HG02588 (cell line): Measurements from ENCODE around the gene KDM5C.

Experiments
- ATAC-seq: cut with Tn5 transposase; IDR thresholded peaks from one replicate; pipeline ENCODE4 v1.9.1; 2021; ENCODE audit warnings: mild to moderate bottlenecking, moderate library complexity; ENCODE audit not compliant: unreplicated experiment

The KDM5C gene

DNA sequence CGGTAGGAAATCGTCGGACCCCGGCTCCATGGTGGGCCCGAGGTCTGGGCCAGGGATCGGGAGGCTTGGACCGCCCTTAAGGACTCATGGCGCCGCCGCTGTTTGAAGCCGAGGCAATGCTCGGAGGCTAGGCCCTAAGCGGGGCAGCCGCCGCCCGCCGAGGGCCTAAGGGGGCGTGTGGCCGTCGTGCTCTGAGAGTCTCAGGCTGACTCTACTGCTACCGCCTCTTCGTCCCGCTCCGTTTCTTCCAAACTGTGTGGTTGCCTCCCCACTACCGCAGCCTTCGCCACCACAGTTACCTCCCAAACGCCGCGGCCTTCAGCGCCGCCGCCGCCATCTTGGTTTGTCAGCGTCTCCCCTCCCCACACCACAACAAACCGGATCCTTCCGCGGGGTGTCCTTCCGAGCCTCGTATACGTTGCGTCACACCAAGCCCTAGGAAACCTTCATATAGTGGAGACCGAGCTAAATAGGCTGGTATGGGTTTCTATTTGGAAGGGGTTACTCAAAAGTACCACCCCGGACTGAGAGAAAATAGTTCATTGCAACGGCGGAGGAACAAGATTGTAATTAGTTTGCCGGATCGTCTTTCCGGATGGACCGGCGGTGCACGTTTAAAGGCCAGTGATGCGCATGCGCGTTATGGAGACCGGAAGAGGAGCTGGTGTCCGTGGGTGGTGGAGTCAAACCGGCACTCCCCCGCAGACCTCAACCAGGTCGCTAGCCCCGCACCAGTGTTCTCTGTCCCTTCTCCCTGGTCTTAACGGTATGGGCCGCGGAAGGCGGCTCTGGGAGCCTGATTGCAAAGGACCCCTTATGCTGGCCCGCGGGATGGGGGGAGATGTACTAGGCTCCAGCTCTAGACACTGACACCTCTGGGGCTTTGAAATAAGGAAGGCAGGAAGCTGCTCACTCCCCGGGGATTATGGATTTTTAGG is at the start of gene KDM5C:
KDM5C (minus strand) TSS at position 348 of the 938 bp plus-strand sequence; CDS start at position 30, 318 bp downstream.
- ATAC-seq: peak; percentile 76

DNA sequence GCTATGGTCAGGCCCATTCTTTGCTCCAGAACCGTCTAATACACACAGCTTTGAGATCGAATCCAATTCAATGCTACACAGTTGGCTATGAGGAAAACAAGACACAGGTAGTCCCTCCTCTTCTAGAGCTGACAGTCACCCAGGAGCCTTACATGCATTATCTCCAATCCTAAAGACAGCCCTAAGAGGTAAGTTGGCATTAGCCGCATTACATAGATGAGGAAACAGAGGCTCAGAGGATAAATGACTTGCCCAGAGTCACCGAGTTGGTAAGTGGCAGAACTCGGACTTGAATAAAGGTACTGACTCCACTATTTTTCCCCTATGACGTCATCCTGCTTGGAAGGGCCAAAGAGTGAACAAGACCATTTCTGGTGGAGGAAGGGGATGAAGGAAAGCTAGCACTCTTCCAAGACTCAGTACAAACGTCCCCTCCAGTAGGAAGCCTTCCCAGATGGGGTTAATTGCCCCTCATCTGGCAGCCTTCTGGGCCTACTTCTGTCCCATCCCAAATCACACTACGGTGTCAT is 47.9 kb upstream of the KDM5C start:
- ATAC-seq: no peak

GRCh38 chrX:53269536-53270107 is 44.6 kb upstream of the KDM5C start:
- no peak for ATAC-seq

DNA sequence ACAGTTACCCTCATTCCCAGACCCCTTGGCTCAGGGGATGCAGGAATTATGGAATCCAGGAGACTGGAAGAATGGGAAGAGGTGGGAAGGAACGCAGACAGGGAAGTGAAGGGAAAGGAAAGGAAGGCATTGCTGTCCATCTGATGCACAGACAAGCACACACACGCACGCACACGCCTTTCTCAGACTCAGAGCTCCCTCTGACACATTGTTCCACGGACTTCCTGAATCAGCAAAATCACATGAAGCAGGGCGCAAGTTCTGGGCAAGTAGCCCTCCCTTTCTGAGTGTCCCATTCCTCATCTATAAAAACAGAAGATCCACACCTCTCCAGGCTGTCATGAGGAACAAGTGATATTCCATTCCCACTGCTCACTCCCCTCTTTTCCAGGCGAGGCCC is 43.2 kb upstream of the KDM5C start:
- ATAC-seq: no peak

DNA sequence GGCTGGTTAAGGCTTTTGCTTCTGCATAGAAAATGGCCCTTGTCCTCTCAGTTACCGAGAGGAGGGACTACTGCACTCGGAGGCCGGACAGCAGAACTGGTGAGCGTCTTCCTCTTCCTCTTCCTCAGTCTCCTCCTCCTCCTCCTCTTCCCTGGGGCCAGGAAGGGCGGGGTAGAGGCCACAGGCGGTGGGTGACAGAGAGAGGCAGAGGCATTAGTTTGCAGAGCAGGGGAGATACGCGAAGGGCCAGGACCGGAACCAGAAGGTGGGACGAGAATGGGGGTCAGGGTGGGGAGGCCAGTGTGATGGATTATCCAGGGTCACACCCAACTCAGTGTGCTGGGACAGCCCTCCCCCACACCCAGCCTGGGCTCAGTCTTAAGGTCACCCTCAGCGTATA is 41.9 kb upstream of the KDM5C start:
- no peak for ATAC-seq

DNA sequence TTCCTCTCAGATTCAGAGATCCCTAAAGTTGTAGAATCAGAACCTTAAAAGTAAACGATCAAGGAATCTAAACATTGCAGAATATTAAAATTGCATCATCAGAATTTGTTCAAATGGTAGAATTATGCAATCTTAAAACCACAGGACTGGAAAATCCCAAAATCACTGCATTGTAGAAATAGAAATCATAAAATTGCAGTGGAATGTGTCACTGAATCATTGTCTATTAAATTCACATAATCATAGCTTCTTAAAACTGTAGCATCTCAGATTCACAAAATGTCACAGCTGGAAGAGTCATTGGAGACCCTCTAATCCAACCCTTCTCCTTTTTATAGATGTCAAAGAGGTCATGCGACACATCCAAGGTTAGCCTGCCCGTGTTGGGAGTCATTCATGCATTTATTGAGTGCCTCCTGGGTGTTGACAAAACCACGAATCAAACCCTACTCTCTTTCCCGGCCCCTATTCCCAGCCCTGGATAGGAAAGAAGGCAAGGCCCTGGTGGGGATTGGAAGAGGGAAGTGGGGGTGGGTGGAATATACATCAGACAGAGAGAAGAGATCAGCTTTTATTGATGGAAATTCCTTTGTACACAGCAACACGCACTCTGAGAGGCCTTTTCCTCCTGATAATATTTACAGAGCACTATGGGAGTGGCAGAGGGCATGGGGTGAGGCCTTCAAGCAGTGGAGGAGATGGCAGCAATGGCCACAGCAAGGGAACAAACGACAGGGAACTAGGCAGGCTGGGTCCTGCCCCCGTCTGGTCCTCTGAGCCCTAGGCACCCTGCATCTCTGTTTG is 41.0 kb upstream of the KDM5C start:
- no peak for ATAC-seq

DNA sequence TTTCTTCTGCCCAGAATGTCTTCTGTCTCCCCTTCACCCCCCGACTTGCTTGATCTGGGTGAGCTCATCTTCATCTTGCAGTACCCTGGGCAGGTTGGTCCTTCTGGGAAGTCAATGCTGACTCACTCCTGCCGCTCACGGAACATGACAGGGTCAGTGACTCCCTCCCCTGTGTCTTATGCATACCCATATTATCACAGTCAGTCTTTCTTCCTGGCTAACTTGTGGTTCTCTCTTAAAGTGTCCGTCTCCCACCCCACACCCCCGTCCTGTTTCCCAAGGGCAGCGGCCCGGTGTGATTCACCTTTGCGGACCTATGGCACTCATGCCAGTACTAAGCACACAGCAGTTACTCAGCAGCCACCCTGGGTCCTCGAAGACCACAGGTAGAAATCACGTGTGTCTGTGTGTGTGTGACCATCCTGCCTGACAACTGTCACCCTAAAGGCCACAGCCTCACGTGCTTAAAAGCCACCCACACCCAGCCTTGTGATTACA is 38.6 kb upstream of the KDM5C start:
- no peak for ATAC-seq

DNA sequence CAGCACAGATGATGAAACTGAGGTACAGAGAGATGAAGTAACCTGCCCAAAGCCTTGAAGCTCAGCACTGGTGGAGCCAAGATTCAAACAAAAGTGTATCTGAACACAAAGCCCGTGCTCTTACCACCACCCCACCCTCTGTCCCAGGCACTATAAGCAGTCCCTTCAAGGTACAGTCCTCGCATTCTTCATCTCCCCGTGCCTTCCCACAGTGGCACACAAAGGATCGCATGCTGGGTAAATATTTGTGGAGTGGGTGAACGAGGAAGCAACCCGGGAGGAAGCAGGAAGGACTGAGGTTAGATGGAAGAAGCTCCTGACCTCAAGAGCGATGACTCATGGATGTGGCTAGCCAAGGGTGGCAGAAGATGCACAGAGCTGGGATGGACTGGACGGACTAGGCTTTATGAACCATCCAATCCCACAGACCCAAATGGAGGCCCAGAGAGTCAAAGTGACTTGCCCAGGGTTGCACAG is 37.9 kb upstream of the KDM5C start:
- no peak for ATAC-seq

- no peak for ATAC-seq
These were observed 37.3 kb upstream of the KDM5C start for GRCh38 chrX:53262189-53262917.

GRCh38 chrX:53261355-53261972 is 36.5 kb upstream of the KDM5C start:
- ATAC-seq: no peak

DNA sequence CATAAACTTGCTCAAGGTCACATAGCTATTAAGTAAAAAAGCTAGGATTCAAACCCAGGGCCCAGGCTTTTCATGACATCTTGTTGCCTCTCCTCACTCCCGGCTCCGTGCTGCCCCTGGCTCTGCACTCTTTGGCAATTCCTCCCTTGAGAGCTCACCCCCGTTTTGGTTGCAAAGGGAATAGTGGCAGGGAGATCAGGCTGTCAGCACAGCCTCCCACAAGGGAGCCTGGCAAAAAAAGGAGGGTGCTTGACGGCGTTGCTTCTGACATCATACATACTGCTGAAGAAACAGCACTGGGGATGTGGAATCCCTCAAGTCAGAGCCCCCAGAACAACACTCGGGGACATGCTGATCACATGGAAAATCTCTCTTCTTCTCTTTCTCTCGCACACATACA is 35.8 kb upstream of the KDM5C start:
- no peak for ATAC-seq

DNA sequence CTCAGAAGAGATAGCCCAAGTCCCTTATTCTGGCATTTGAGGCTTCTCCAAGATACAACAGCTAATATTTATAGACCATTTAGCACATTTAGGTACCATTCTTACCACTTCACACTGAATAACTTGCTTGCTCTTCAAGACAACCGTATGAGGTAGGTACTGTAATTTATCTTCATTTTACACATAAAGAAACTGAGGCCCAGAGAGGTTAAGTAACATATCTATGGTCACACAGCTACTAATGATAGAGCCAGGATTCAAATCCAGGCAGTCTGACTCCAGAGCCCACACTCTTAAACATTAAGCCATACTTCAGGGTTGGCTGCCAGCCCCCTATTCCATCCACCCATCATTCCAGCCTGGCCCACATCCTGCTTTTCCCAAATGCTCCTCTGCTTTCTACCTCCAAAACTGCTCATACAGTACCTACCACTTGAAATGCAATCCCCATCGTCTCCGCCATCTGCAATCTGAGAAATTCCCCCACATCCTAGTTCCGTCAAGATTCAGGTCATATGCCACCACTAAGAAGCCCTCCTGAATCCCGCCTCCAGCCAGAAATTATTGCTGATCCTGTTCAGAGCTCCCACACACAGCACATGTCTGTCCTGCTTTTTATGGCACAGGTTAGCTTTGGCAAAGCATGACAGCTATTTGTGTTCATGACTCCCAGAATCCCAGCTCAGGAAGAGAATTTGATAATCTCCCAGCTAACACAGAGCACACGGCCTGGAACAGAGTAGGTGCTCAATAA is 32.8 kb upstream of the KDM5C start:
- ATAC-seq: no peak

GRCh38 chrX:53257166-53257565 is 32.2 kb upstream of the KDM5C start:
- ATAC-seq: no peak

DNA sequence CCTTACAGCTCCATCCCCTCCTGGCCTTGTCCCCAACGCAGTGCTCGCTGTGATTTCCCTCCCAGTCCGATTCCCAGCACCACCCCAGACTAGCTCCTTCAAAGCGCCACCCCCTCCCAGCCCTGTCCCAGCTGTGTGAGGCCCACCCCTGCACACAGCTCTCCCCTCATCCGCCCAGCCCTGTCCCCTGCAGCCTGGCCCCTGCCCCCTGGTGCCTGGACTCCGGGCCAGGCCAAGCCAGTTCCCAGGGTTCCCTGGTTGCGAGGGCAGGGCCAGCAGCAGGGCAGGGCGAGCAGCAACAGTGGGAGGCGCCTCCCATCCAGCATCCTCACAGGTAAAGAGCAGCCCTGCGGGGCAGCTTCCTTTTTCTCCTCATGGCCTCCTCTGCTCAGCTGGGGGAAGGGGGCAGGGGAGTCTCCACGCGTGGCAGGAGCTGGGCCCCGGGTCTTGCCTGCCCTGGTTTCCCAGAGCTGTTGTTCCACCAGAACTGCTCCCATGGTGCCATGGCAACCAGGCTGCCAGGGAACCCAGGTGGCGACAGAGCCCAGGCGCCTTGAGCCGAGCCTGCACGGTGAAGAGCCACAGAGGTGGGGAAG is 31.5 kb upstream of the KDM5C start:
- ATAC-seq: no peak

DNA sequence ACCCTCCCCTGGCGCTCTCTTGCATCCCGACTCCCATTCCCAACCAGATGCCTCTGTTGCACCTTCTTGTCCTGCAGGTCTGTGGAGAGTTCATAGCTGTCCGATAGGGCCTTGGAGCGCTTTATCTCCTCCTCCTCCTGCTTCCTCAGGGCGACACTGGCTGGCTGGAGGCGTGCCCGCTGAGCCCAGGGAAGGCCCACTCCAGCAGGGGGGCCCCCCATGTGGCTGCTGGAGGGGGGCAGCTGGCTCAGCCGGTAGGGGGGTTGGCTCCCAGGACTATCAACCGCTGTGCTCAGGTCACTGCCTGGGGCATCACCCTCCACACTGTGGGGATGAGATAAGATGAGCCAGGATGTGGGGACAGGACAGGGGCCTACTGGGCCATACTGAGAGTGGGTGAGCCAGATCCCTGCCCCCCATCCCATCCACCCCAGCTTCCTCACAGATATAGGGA is 30.8 kb upstream of the KDM5C start:
- no peak for ATAC-seq

DNA sequence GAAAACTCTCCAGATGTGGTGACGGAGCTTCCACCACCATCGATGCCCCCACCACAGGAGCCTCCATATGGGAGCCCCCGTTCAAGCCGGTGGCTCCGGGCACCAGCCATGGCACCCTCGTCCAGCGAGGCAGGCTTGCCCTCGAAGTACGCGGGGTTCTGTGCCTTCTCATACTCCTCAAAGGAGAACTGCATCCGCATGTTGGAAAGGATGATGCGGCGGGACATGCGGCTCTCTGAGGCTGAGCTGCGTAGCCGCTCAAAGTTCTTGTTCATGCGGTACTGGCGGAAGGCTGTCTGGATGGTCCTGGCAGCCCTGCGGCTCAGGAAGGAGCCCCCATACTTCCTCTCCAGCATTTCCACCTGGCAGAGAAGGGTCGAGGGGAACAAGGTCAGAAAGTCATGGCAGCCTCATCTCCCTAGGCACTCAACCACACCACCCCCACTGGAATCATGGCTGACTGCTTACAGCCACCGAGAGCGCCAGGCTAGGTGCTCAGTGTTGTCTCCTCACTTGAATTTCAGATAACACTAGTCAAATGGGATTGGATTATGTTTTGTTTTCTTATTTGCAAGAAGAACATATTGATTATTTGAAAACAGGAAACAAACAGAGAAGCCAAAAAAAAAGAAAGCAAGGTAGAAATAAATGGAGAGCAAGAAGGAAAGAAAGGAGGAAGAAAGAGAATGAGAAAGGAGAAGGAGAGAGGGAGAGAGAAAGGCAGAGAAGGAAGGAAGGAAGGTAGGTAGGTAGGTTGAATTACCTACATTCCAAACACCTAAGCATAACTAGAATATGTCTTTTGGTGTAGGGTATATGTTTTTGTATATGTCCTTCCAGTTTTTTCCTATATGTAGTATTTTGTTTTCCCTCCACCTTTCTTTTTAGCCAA is 29.8 kb upstream of the KDM5C start:
- ATAC-seq: no peak

DNA sequence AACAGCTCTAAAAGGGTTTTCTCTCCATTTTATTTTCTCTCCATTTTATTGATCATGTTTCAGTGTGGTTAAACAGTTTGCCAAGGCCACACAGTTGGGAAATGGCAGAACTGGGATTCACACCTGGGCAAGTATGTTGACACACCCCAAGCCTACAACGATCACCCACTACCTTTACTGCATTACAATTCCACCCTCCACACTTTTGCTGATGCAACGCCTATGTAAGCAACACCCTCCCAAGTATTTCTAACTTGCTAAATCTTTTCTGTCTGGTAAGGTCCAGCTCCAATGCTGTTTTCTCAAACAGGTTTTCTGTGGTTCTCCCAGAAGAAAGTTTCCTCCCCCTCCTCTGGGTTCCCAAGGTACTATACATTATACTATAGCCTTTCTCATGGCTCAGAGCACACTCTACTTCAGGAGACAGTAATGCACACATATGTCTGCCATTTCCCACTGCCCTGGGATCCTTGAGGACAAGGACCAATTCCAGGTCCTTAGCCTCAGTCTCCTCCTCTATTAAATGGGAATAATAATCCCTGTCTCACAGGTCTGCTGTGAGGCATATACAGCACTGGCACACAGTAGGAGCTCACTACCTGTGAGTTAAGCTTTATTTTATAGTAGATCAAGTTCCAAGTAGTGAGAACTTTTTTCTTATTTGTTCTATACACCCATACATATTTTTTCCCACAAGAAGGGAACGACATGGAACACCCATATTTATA is 28.4 kb upstream of the KDM5C start:
- no peak for ATAC-seq
